Measurements from ENCODE around the gene NIPA2. TPM values are rescaled to one million over a fixed set of nuclear protein-coding genes. Genes with fewer than 3 reads are reported as not detected.

The NIPA2 gene
- total and polyA plus RNA-seq, 2 of the 8 experiments (the other 6 are each of a cell fraction or from before 2014, with no cell fraction given): 38.5 to 81.7 TPM

DNA sequence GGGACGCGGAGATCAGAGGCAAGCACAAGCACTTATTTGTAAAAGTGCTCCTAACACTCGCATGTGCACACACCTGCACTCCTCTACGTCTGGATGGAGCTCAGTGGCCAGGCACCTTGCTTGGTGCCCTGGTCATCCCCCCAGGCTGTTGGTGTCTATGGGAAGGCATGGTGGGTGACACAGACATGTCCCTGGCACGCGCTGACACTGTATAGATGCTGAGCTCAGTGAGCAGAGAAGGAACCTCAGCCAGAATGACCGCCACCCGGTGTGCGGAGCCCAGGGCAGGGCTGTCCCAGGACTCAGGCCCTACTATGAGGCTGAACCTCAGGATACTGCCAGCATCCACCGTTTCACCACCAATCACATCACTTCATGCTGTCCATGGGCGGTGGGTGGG lies 64.5 kb downstream of the NIPA2 start:
- Histone ChIP-seq H3K23ac (ENCODE audit: insufficient read length) (no peak overlapping the region), H3K79me2 (ENCODE audit: control insufficient read depth in 1 of 2, insufficient read depth in 2 of 2, low read length in 2 of 2) (no peaks in the 10 kb centered on the region), H3K4me1 (replicated peaks in 1 of 4; ENCODE audit: control insufficient read depth in 3 of 4, insufficient read depth in 4 of 4, low read length in 3 of 4) (no peaks in the 10 kb centered on the region), H2BK20ac (ENCODE audit: low read length) (no peak overlapping the region), H3K4ac (replicated peaks; ENCODE audit: insufficient read length, low read depth, low read length) (no peak overlapping the region), H4K5ac (ENCODE audit: insufficient read length, low read depth, low read length) (no peak overlapping the region), H2AK5ac (ENCODE audit: low read depth, low read length) (no peak overlapping the region), H2BK5ac (ENCODE audit: low read depth, low read length) (peak overlapping the region; percentile 49), H3K9me3 (ENCODE audit: insufficient read depth in 2 of 2, low read depth in 1 of 2, low read length in 1 of 2) (no peaks in the 10 kb centered on the region), H3K27ac (ENCODE audit: low read depth, low read length) (no peak overlapping the region), H2AFZ (ENCODE audit: low read length) (no peak overlapping the region), H4K8ac (ENCODE audit: extremely low read depth, insufficient read depth, low read length) (no peak overlapping the region), H2BK120ac (replicated peaks; ENCODE audit: low read depth, low read length) (no peak overlapping the region), H4K20me1 (replicated peaks in 1 of 2; ENCODE audit: control insufficient read depth in 1 of 2, insufficient read depth in 2 of 2, low read length in 2 of 2) (peaks cover 2 to 5% of the 10 kb centered on the region in 2 experiments), H3K36me3 (ENCODE audit: control insufficient read depth in 2 of 4, insufficient read depth in 4 of 4, low read length in 3 of 4) (no peaks in the 10 kb centered on the region; a peak in 2 of 8 replicates), H2BK12ac (ENCODE audit: low read depth, low read length) (0 out of 2 replicates have a peak overlapping the region, but pooled peaks have one; percentile 27), H3K18ac (ENCODE audit: extremely low read depth, low read length) (no peak overlapping the region), H4K91ac (replicated peaks; ENCODE audit: insufficient read length, low read length) (no peak overlapping the region), H3K27me3 (replicated peaks in 1 of 4; ENCODE audit: control insufficient read depth in 3 of 4, extremely low read depth in 1 of 4, insufficient read depth in 3 of 4, low read length in 3 of 4) (no peaks in the 10 kb centered on the region), H3K56ac (replicated peaks; ENCODE audit: insufficient read length, low read depth, low read length) (no peak overlapping the region), H3K4me3 (ENCODE audit: extremely low read depth in 1 of 4, insufficient read depth in 2 of 4, low read depth in 3 of 4, low read length in 4 of 4) (no peak overlapping the region), H3K79me1 (ENCODE audit: low read depth, low read length) (no peaks in the 10 kb centered on the region), H3K9ac (replicated peaks in 1 of 4; ENCODE audit: extremely low read depth in 1 of 4, low read depth in 3 of 4, low read length in 3 of 4) (no peak overlapping the region), H2BK15ac (ENCODE audit: low read length) (peak overlapping the region; percentile 72; the same call in 1 of the 2 replicates), H3K23me2 (ENCODE audit: low read depth, low read length) (0 out of 2 replicates have a peak, but pooled peaks cover 2% of the 10 kb centered on the region), H3K14ac (ENCODE audit: insufficient read length) (no peak overlapping the region), H3K4me2 (ENCODE audit: insufficient read depth in 1 of 2, low read depth in 2 of 2, low read length in 2 of 2) (no peak overlapping the region)
- POLR2A ChIA-PET (ENCODE audit: partially characterized antibody): no interaction called here
- DNase-seq (ENCODE audit: low read depth in 1 of 2, low spot score in 2 of 2) (no peak), FAIRE-seq (no peak)
- TF ChIP-seq KDM4A (IDR thresholded peaks at IDR 0.05; ENCODE audit: low read depth, low read length, severe bottlenecking): no peak
- no peak for TF ChIP-seq KDM5A (IDR thresholded peaks at IDR 0.05; ENCODE audit: low read length)
- TF ChIP-seq TCF12 (IDR thresholded peaks at IDR 0.05; ENCODE audit: low read depth, low read length): no peak
- TF ChIP-seq KDM1A (IDR thresholded peaks at IDR 0.05; ENCODE audit: borderline replicate concordance, low read length): no peak
- TF ChIP-seq CEBPB (IDR thresholded peaks at IDR 0.05; ENCODE audit: low read depth, low read length): no peak
- no peak for TF ChIP-seq BACH1 (IDR thresholded peaks at IDR 0.05; ENCODE audit: low read length)
- TF ChIP-seq, protein P1, sequence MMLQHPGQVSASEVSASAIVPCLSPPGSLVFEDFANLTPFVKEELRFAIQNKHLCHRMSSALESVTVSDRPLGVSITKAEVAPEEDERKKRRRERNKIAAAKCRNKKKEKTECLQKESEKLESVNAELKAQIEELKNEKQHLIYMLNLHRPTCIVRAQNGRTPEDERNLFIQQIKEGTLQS (IDR thresholded peaks at IDR 0.05; ENCODE audit: insufficient read depth, low read depth, low read length): no peak
- TF ChIP-seq SIX5 (IDR thresholded peaks at IDR 0.05; ENCODE audit: low read depth, low read length): no peak
- no peak for TF ChIP-seq PHF8 (conservative IDR thresholded peaks at IDR 0.05; ENCODE audit: low read depth, low read length)
- no peak for TF ChIP-seq CBX8 (IDR thresholded peaks at IDR 0.05; ENCODE audit: borderline replicate concordance, low read depth, low read length)
- TF ChIP-seq SIRT6 (IDR thresholded peaks at IDR 0.05; ENCODE audit: low read length): no peak
- TF ChIP-seq CHD1 (IDR thresholded peaks at IDR 0.05; ENCODE audit: low read depth, low read length): no peak
- TF ChIP-seq EP300 (IDR thresholded peaks at IDR 0.05; ENCODE audit: borderline replicate concordance in 1 of 2, low read depth in 2 of 2, low read length in 2 of 2): no peak
- 96% methylated on average over 11 of the region's 11 CpGs; no CpG with 5 or more reads in 1 of the 2 experiments for WGBS, 2 experiments (ENCODE audit: extremely low coverage in 1 of 2, insufficient coverage in 1 of 2, insufficient read length in 1 of 2, insufficient replicate concordance in 2 of 2, low coverage in 1 of 2, low lambda C conversion rate in 2 of 2, missing lambda C conversion rate in 1 of 2)
- CTCF ChIA-PET (ENCODE audit: partially characterized antibody): interaction anchor here (0.9 to 1.8 kb wide), 5 partner anchors 8 to 39 kb away, joined by 3 to 7 read pairs (median 4); no protein-coding TSS in a partner anchor

All from H1 (cell line).